Measurements from ENCODE around the gene ZNF248. TPM values are rescaled to one million over a fixed set of nuclear protein-coding genes. Genes with fewer than 3 reads are reported as not detected.
"Not testable (repeated sequence)": the region's sequence is repeated elsewhere in the genome, so short reads cannot be mapped to it uniquely, and the experiment has no call there.

The ZNF248 gene
- total and polyA plus RNA-seq, 9 donors: 9.1 to 19.9 (median 17.5) TPM

GRCh38 chr10:37747081-37747480 is 110.3 kb downstream of the ZNF248 start:
- H3K4me1 ChIP-seq (ENCODE audit: insufficient read depth): no peaks in the 10 kb centered on the region
- no peak for DNase-seq
- intact Hi-C loops (cut with DNase I): no loop called here

GRCh38 chr10:37741831-37742230 is 115.6 kb downstream of the ZNF248 start:
- Histone ChIP-seq H3K36me3 (no peaks in the 10 kb centered on the region), H3K9me3 (no peaks in the 10 kb centered on the region), H3K27me3 (no peaks in the 10 kb centered on the region), H3K4me3 (no peak overlapping the region), H3K4me1 (ENCODE audit: insufficient read depth) (no peaks in the 10 kb centered on the region), H3K27ac (no peak overlapping the region)
- TF ChIP-seq POLR2A (IDR thresholded peaks at IDR 0.05) (no peak), EP300 (IDR thresholded peaks at IDR 0.05) (no peak), CTCF (IDR thresholded peaks at IDR 0.05) (no peak)
- DNase-seq: no peak
- 78 to 92% (median 82%) methylated on average over 5 of the region's 5 CpGs for WGBS, 3 donors
- intact Hi-C loops (cut with DNase I): no loop called here

More at GRCh38 chr10:37747081-37747480, 110.3 kb downstream of the ZNF248 start:
- H3K9me3 ChIP-seq: no peaks in the 10 kb centered on the region
- no peaks in the 10 kb centered on the region for H3K27me3 ChIP-seq
- no peak for TF ChIP-seq EP300 (IDR thresholded peaks at IDR 0.05)
- TF ChIP-seq CTCF (IDR thresholded peaks at IDR 0.05): no peak
- TF ChIP-seq POLR2A (IDR thresholded peaks at IDR 0.05): no peak
- no peak overlapping the region for H3K27ac ChIP-seq
- H3K36me3 ChIP-seq: no peaks in the 10 kb centered on the region
- no peak overlapping the region for H3K4me3 ChIP-seq
- WGBS, 3 donors: 72 to 82% (median 76%) methylated on average over 5 of the region's 5 CpGs

GRCh38 chr10:37739181-37739580 is 118.2 kb downstream of the ZNF248 start:
- DNase-seq: no peak
- 77 to 78% (median 77%) methylated on average over 3 of the region's 3 CpGs for WGBS, 3 donors
- Histone ChIP-seq H3K4me3 (no peak overlapping the region), H3K9me3 (no peaks in the 10 kb centered on the region), H3K4me1 (ENCODE audit: insufficient read depth) (no peaks in the 10 kb centered on the region), H3K36me3 (no peaks in the 10 kb centered on the region), H3K27me3 (no peaks in the 10 kb centered on the region), H3K27ac (no peak overlapping the region)
- no peak for TF ChIP-seq CTCF (IDR thresholded peaks at IDR 0.05)
- no peak for TF ChIP-seq EP300 (IDR thresholded peaks at IDR 0.05)
- TF ChIP-seq POLR2A (IDR thresholded peaks at IDR 0.05): no peak
- intact Hi-C loops (cut with DNase I): no loop called here

GRCh38 chr10:37738241-37738640 is 119.2 kb downstream of the ZNF248 start:
- H3K36me3 ChIP-seq; DNase-seq; H3K4me3 ChIP-seq; H3K27ac ChIP-seq; H3K27me3 ChIP-seq; H3K9me3 ChIP-seq; intact Hi-C loops (cut with DNase I); H3K4me1 ChIP-seq (ENCODE audit: insufficient read depth): not testable (repeated sequence)
- WGBS, 3 donors: 88 to 93% (median 90%) methylated on average over 16 of the region's 16 CpGs

- WGBS, 3 donors: 77 to 89% (median 86%) methylated on average over 10 to 15 of the region's 15 CpGs
- Histone ChIP-seq H3K4me3 (no peak overlapping the region), H3K4me1 (ENCODE audit: insufficient read depth) (no peaks in the 10 kb centered on the region), H3K27ac (no peak overlapping the region), H3K9me3 (no peaks in the 10 kb centered on the region), H3K27me3 (no peaks in the 10 kb centered on the region), H3K36me3 (no peaks in the 10 kb centered on the region)
- no peak for DNase-seq
- TF ChIP-seq CTCF (IDR thresholded peaks at IDR 0.05) (no peak), EP300 (IDR thresholded peaks at IDR 0.05) (no peak), POLR2A (IDR thresholded peaks at IDR 0.05) (no peak)
- intact Hi-C loops (cut with DNase I): no loop called here
Measured at GRCh38 chr10:37737336-37737735, 120.1 kb downstream of the ZNF248 start.
